ENCODE data around the gene ARIH2. TPM values are rescaled to one million over a fixed set of nuclear protein-coding genes. Genes with fewer than 3 reads are reported as not detected.

Gene ARIH2
- total and polyA plus RNA-seq, 2 of the 8 experiments (the other 6 are each of a cell fraction or from before 2014, with no cell fraction given): 72.9 to 136 TPM

DNA sequence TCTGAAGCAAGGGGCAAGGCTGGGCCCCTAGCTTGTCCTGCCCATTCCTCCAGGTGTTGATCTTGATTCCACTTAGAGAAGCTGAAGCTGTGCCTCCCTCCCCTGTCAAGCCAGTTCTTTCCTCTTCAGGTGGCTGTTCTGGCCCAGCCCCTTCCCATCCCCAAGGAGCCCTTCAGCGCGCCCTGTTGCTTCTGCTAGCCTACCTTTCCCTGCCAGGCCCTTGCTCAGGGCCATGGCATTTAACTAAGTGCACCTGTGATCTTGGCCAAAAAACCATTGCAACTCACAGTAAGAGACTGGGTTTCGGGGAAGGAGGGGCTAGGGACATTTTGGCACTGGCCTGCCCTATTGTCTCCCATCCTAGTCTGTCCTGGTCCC, 86.7 kb downstream of the ARIH2 start (continued):
- no peak for TF ChIP-seq GTF2F1 (IDR thresholded peaks at IDR 0.05; ENCODE audit: borderline replicate concordance, low read depth, low read length)

Measured in H1 (cell line).